Raji (cell line): ENCODE results near the gene VAMP4.

Experiments
- POLR2A ChIP-seq: IDR thresholded peaks from 2 replicates; pipeline ENCODE4 v1.6.1; 2011; ENCODE audit warnings: low read depth, low read length, control low read depth; ENCODE audit not compliant: insufficient read depth

The VAMP4 gene

GRCh38 chr1:171758011-171758410, 16.1 kb upstream of the VAMP4 start:
- TF ChIP-seq POLR2A: no peak

- TF ChIP-seq POLR2A: no peak
Observed at GRCh38 chr1:171756856-171757255, 15.0 kb upstream of the VAMP4 start.

- no peak for TF ChIP-seq POLR2A
Observed at GRCh38 chr1:171754971-171755370, 13.1 kb upstream of the VAMP4 start.

GRCh38 chr1:171754353-171754705, 12.5 kb upstream of the VAMP4 start:
- no peak for TF ChIP-seq POLR2A

GRCh38 chr1:171753685-171754352, 12.0 kb upstream of the VAMP4 start:
- no peak for TF ChIP-seq POLR2A

- TF ChIP-seq POLR2A: no peak
Observed at GRCh38 chr1:171753182-171753581, 11.3 kb upstream of the VAMP4 start.

DNA sequence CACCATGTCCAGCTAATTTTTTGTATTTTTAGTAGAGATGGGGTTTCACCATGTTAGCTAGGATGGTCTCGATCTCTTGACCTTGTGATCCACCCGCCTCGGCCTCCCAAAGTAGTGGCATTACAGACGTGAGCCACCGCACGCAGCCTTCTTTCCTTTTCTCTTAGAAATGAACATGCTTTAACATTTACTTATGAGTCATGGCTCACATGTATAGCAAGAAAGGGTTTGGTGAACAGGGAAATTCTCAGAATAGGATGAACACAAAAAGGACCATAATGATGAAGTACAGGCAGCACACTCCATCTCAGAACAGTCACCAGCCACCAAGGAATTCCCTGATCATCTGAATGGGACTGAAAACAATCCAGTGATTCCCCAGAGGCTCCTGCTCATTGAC, 9.4 kb upstream of the VAMP4 start:
- TF ChIP-seq POLR2A: no peak

- TF ChIP-seq POLR2A: no peak
Observed at GRCh38 chr1:171748651-171749050, 6.8 kb upstream of the VAMP4 start.

GRCh38 chr1:171744986-171745385, 3.1 kb upstream of the VAMP4 start:
- TF ChIP-seq POLR2A: no peak

DNA sequence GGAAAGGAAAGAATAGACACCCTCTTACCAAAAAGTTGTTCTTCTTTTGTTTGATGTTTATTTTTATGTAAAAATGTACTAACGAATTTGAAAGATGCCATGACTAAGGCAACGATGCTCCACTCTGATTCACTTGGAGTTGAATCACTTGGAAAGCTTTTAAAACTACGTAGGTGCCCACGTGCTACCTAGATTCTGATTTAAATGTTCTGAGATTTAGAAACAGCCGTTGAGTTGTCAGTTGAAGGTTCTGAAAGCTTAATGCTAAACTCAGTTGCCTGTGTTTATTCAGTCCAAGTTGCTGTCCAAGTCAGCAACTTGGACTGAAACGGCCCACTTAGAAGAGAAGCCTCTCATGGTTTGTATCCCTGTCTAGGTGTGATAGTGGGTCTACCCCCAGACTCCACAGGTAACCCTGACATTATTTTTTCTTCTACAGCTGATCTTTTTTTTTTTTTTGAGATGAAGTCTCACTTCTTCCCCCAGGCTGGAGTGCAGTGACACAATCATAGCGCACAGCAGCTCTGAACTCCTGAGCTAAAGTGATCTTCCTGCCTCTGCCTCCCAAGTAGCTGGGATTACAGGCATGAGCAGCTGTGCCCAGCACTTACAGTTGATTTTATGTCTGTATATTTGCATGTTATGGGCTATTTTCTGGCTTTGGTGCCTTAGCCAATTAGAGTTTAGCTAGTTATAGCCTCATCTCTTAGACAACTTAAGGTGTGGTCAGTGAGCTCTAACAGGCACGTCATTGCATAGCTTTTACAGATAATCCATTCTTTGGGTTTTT, 1.4 kb upstream of the VAMP4 start:
- TF ChIP-seq POLR2A: no peak

DNA sequence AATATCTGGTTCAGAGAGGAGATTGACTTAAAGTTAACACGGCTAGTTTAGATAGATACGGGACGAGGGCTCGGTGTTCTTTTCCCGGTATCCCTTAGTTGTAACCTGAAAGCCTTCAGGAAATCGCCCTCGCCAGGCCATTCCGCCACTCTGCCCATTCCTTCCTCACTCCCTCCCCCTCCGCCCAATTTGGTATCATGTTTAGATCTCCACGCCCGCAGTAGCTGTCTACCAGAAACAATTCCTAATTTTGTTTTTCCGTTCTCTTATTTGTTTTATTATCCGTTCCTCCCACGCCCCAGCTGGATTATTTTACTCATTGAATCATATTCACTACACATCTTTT, 685 bp upstream of the VAMP4 start:
- TF ChIP-seq POLR2A: no peak

GRCh38 chr1:171740987-171741871, 636 bp downstream of the VAMP4 start:
- no peak for TF ChIP-seq POLR2A

GRCh38 chr1:171740356-171740863, 1.5 kb downstream of the VAMP4 start:
- no peak for TF ChIP-seq POLR2A

GRCh38 chr1:171739656-171740055, 2.2 kb downstream of the VAMP4 start:
- TF ChIP-seq POLR2A: no peak

- TF ChIP-seq POLR2A: no peak
Observed at GRCh38 chr1:171738911-171739310, 3.0 kb downstream of the VAMP4 start.
